Adipocyte (in vitro differentiated cells): Measurements from ENCODE around the gene RRBP1.
"Not testable (repeated sequence)": the region's sequence is repeated elsewhere in the genome, so short reads cannot be mapped to it uniquely, and the experiment has no call there.

Experiments used
- DNase-seq: peaks from one replicate; pipeline ENCODE4 v3.0.0-alpha.2; 2015; ENCODE audit warnings: low read depth
- H3K27me3 ChIP-seq: replicated peaks from 2 replicates; pipeline ENCODE4 v1.7.0; 2013; ENCODE audit warnings: mild to moderate bottlenecking, low read length, moderate library complexity; ENCODE audit not compliant: control insufficient read depth, insufficient read depth
- H3K36me3 ChIP-seq: 2 replicates; pipeline ENCODE4 v1.7.0; 2013; ENCODE audit warnings: low read length, mild to moderate bottlenecking, moderate library complexity; ENCODE audit not compliant: control insufficient read depth, insufficient read depth, severe bottlenecking
- H3K4me1 ChIP-seq: 2 replicates; pipeline ENCODE4 v1.7.0; 2013; ENCODE audit warnings: mild to moderate bottlenecking, low read length, moderate library complexity; ENCODE audit not compliant: control insufficient read depth, insufficient read depth
- H3K4me3 ChIP-seq: 2 replicates; pipeline ENCODE4 v1.7.0; 2013; ENCODE audit warnings: mild to moderate bottlenecking, low read length, moderate library complexity
- H3K9ac ChIP-seq: 2 replicates; pipeline ENCODE4 v1.7.0; 2013; ENCODE audit warnings: mild to moderate bottlenecking, low read length, moderate library complexity
- H3K9me3 ChIP-seq: 2 replicates; pipeline ENCODE4 v1.7.0; 2013; ENCODE audit warnings: mild to moderate bottlenecking, low read length, moderate library complexity; ENCODE audit not compliant: control insufficient read depth

The RRBP1 gene

DNA sequence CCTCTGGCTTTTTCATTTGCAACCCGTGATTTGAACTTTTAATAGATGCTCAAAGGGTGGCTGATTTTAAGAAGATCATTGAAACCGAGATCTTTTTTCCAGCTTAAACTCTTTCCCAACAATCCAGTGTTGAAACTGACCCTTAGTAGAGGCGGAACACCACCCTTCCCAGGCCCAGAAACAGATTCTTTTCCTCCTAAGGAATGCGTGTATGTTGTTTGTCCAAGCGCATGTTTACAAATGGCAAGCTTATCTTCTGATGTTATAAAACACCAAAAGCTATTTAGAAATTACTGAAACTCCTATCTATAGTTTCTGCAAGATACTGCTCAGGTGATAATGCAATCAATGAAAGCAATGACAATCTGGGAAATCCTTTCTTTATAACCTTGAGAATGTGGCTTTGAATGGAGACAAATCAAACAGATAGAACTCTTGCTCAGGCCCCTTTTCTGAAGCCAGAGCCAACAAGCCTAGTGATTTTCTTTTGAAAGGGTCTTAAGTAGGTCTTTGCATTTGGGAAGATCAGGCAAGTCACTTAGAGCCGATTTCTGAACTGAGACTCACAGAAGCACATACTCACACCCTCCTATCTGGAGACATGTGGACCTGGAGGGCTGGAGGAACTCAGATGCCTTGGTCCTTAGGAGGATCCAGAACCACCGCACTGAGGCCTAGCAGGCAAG lies 26.8 kb upstream of the RRBP1 start:
- DNase-seq = peak; percentile 7
- Histone ChIP-seq H3K4me1 (peaks cover 9% of the 10 kb centered on the region), H3K36me3 (no peaks in the 10 kb centered on the region), H3K9ac (no peak overlapping the region), H3K4me3 (no peak overlapping the region), H3K27me3 (peaks cover 8% of the 10 kb centered on the region), H3K9me3 (no peaks in the 10 kb centered on the region)

GRCh38 chr20:17707951-17708350 lies 25.9 kb upstream of the RRBP1 start:
- H3K9me3 ChIP-seq, H3K27me3 ChIP-seq, H3K36me3 ChIP-seq, H3K9ac ChIP-seq, H3K4me3 ChIP-seq, DNase-seq, H3K4me1 ChIP-seq: not testable (repeated sequence)

- Histone ChIP-seq H3K36me3 (no peaks in the 10 kb centered on the region), H3K4me1 (peaks cover 9% of the 10 kb centered on the region), H3K9ac (no peak overlapping the region), H3K4me3 (no peak overlapping the region), H3K27me3 (peaks cover 5% of the 10 kb centered on the region), H3K9me3 (no peaks in the 10 kb centered on the region)
- DNase-seq = no peak
These were observed 24.6 kb upstream of the RRBP1 start for GRCh38 chr20:17706632-17707031.

- DNase-seq = no peak
- H3K4me1 ChIP-seq = peaks cover 5% of the 10 kb centered on the region
- H3K36me3 ChIP-seq = no peaks in the 10 kb centered on the region
- H3K4me3 ChIP-seq = no peak overlapping the region
- no peak overlapping the region for H3K9ac ChIP-seq
- no peaks in the 10 kb centered on the region for H3K9me3 ChIP-seq
- peaks cover 5% of the 10 kb centered on the region for H3K27me3 ChIP-seq
These were observed 23.9 kb upstream of the RRBP1 start for GRCh38 chr20:17705916-17706315.

DNA sequence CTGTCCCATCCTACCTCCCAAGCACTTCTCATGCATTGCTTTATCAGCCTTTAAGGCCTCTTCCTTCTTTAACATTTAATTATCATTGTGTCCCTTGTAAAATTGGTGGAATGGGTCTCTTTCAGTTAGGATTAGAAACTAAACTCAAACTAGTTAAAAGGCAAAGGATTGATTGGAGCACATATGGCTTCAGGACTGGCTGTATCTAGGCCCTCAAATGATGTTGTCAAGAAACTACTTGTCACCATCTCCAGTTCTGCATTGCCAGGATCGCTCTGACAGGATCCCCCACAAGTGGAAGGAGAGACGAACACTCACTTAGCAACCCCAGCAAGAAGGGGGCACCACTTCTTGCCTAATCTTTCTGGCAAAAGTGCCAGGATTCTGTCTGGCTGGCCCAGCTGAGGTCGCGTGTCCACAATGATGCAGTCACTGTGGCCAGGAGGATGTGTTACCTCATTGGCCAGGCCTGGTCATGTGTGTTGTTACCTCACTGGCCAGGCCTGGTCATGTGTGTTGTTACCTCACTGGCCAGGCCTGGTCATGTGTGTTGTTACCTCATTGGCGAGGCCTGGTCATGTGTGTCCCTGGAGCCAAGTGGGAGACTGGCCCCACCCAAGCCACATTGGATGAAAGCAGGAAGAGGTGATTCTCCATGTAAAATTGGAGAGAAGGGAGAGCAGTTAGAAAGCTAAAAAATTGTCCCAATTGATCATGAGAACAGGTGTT lies 22.7 kb upstream of the RRBP1 start:
- Histone ChIP-seq H3K9me3 (no peaks in the 10 kb centered on the region), H3K36me3 (no peaks in the 10 kb centered on the region), H3K4me1 (no peaks in the 10 kb centered on the region), H3K4me3 (no peak overlapping the region), H3K27me3 (peaks cover 5% of the 10 kb centered on the region), H3K9ac (no peak overlapping the region)
- DNase-seq = no peak

DNA sequence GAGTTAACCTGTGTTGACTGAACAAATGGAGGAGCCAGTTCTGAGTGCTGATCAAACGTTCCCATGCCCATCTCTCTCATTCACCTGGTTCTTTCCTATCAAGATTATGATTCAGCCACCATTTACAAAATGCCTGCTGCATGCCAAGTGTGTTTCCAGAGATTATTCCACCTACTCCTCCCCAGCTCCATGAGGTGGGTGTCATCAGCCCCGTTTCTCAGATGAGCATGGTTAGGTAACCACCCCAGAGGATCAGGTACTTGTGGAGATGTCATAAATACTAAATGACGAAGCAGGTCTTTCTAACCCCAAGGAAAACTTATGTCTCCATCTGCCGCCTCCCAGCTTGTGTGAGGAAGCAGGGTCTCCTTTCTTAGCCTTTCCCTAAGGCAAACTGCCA lies 19.8 kb upstream of the RRBP1 start:
- no peaks in the 10 kb centered on the region for H3K4me1 ChIP-seq
- peaks cover 5% of the 10 kb centered on the region for H3K27me3 ChIP-seq
- no peak overlapping the region for H3K9ac ChIP-seq
- no peaks in the 10 kb centered on the region for H3K9me3 ChIP-seq
- no peak overlapping the region for H3K4me3 ChIP-seq
- no peak for DNase-seq
- no peaks in the 10 kb centered on the region for H3K36me3 ChIP-seq

GRCh38 chr20:17700637-17701036 lies 18.6 kb upstream of the RRBP1 start:
- Histone ChIP-seq H3K36me3 (no peaks in the 10 kb centered on the region), H3K27me3 (peaks cover 1% of the 10 kb centered on the region), H3K9me3 (peaks cover 5% of the 10 kb centered on the region), H3K4me1 (no peaks in the 10 kb centered on the region), H3K4me3 (no peak overlapping the region), H3K9ac (no peak overlapping the region)
- no peak for DNase-seq

DNA sequence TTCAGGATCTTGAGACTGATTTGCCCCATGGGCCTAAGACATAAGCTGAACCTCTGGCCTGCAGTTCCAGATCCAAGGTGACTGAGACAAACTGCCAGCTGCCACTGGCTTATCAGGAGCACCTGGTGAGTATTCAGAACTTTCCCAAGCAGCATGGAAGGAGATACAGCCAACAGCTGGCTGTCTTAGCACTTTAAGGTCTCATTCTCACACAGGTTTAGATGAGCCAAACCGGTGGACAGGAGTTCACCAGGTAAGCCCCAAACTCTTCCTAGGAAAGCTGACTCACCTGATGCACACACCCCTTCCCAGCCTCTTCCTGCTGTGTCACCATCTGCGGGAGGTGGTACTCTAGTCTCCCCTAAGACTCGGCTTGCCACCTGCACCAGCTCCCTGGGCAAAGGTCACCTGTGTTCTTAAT lies 17.9 kb upstream of the RRBP1 start, which contains the start of gene BANF2:
TSS of gene BANF2 (plus strand) at position 36 of the 421 bp plus-strand sequence. CDS start 25,060 bp downstream, outside the sequence.
- no peak for DNase-seq
- no peaks in the 10 kb centered on the region for H3K36me3 ChIP-seq
- no peak within 1 kb of the TSS for H3K9ac ChIP-seq
- H3K4me1 ChIP-seq = no peaks in the 10 kb centered on the region
- no peak within 1 kb of the TSS for H3K4me3 ChIP-seq
- H3K27me3 ChIP-seq = no peaks in the 10 kb centered on the region
- H3K9me3 ChIP-seq = peaks cover 5% of the 10 kb centered on the region

DNA sequence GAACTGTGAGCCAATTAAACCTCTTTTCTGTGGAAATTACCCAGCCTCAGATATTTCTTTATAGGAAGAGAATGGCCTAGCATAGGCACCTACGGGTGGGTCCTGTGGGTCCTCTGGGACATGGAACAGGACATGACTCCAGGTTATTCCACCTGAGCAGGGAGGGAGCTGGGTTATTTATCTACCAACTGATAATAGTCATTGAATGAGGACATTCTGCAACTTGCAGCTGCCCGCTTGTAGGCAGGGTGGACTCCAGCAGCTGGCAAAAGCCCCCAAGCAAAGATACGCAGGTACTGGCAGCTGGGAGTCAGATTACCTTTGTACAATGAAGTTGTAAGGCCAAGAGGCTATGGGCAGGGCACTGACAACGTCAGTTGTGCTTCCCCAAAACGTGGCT lies 16.3 kb upstream of the RRBP1 start:
- peaks cover 6% of the 10 kb centered on the region for H3K27me3 ChIP-seq
- DNase-seq = no peak
- H3K4me3 ChIP-seq = no peak overlapping the region
- H3K4me1 ChIP-seq = no peaks in the 10 kb centered on the region
- H3K9me3 ChIP-seq = peaks cover 5% of the 10 kb centered on the region
- H3K9ac ChIP-seq = no peak overlapping the region
- no peaks in the 10 kb centered on the region for H3K36me3 ChIP-seq

- DNase-seq = no peak
- Histone ChIP-seq H3K36me3 (no peaks in the 10 kb centered on the region), H3K9me3 (peaks cover 5% of the 10 kb centered on the region), H3K4me1 (no peaks in the 10 kb centered on the region), H3K9ac (no peak overlapping the region), H3K27me3 (peaks cover 6% of the 10 kb centered on the region), H3K4me3 (no peak overlapping the region)
These were observed 15.1 kb upstream of the RRBP1 start for GRCh38 chr20:17697171-17697570.

- Histone ChIP-seq H3K9ac (no peak overlapping the region), H3K4me1 (no peaks in the 10 kb centered on the region), H3K27me3 (peaks cover 6% of the 10 kb centered on the region), H3K36me3 (no peaks in the 10 kb centered on the region), H3K4me3 (no peak overlapping the region), H3K9me3 (peaks cover 5% of the 10 kb centered on the region)
- no peak for DNase-seq
These were observed 14.2 kb upstream of the RRBP1 start for GRCh38 chr20:17696287-17696686.
